Uterus (tissue), 2 donors: Measurements from ENCODE around the gene VCAM1.

Experiments
- POLR2A ChIP-seq, 2 donors: fragments of 450-650 bp; IDR thresholded peaks; one replicate each; pipeline ENCODE4 v1.6.1; 2016; ENCODE audit warnings: antibody characterized with exemption in 2 of 2, mild to moderate bottlenecking in 1 of 2, moderate library complexity in 1 of 2
- TF ChIP-seq, protein P1 (sequence below), 4 experiments: fragments of 200-600 bp in 2 of 4; fragments of 450-650 bp in 2 of 4; sonication (generic) in 2 of 4; IDR thresholded peaks; one replicate each; pipeline ENCODE4 v1.5.1; 2016 to 2019; ENCODE audit warnings: antibody characterized with exemption in 4 of 4, mild to moderate bottlenecking in 2 of 4, moderate library complexity in 1 of 4

DNA sequence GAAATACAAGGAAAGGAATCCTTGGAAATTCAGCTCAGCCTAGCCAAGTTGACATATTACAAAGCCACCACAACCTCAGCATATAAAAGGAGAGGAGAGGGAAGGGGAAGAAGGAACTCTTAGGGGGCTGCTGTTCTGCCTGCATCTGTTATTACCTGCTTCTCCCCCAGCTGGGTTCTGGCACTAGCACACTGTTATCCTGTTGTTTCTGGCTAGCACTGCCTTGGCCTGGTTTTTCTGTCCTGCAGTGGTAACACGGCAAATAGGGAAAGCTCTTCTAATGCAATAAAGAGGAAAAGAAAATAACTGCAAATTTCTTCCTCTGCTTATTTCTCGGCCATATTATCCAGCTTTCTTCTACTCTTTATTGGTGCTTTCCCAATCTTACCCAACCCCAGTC is 16.5 kb upstream of the VCAM1 start:
- TF ChIP-seq, protein P1, sequence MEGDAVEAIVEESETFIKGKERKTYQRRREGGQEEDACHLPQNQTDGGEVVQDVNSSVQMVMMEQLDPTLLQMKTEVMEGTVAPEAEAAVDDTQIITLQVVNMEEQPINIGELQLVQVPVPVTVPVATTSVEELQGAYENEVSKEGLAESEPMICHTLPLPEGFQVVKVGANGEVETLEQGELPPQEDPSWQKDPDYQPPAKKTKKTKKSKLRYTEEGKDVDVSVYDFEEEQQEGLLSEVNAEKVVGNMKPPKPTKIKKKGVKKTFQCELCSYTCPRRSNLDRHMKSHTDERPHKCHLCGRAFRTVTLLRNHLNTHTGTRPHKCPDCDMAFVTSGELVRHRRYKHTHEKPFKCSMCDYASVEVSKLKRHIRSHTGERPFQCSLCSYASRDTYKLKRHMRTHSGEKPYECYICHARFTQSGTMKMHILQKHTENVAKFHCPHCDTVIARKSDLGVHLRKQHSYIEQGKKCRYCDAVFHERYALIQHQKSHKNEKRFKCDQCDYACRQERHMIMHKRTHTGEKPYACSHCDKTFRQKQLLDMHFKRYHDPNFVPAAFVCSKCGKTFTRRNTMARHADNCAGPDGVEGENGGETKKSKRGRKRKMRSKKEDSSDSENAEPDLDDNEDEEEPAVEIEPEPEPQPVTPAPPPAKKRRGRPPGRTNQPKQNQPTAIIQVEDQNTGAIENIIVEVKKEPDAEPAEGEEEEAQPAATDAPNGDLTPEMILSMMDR (IDR thresholded peaks at IDR 0.05) = no peak
- no peak for TF ChIP-seq POLR2A (IDR thresholded peaks at IDR 0.05)
